Adipocyte (in vitro differentiated cells): ENCODE results near the gene TRIO.
A peak's percentile ranks its signal among the peaks of the same experiment; 100 is the strongest.

Experiments
- DNase-seq: peaks from one replicate; pipeline ENCODE4 v3.0.0-alpha.2; 2015; ENCODE audit warnings: low read depth
- H3K27me3 ChIP-seq: replicated peaks from 2 replicates; pipeline ENCODE4 v1.7.0; 2013; ENCODE audit warnings: mild to moderate bottlenecking, low read length, moderate library complexity; ENCODE audit not compliant: control insufficient read depth, insufficient read depth
- H3K36me3 ChIP-seq: 2 replicates; pipeline ENCODE4 v1.7.0; 2013; ENCODE audit warnings: low read length, mild to moderate bottlenecking, moderate library complexity; ENCODE audit not compliant: control insufficient read depth, insufficient read depth, severe bottlenecking
- H3K4me1 ChIP-seq: 2 replicates; pipeline ENCODE4 v1.7.0; 2013; ENCODE audit warnings: mild to moderate bottlenecking, low read length, moderate library complexity; ENCODE audit not compliant: control insufficient read depth, insufficient read depth
- H3K4me3 ChIP-seq: 2 replicates; pipeline ENCODE4 v1.7.0; 2013; ENCODE audit warnings: mild to moderate bottlenecking, low read length, moderate library complexity
- H3K9ac ChIP-seq: 2 replicates; pipeline ENCODE4 v1.7.0; 2013; ENCODE audit warnings: mild to moderate bottlenecking, low read length, moderate library complexity
- H3K9me3 ChIP-seq: 2 replicates; pipeline ENCODE4 v1.7.0; 2013; ENCODE audit warnings: mild to moderate bottlenecking, low read length, moderate library complexity; ENCODE audit not compliant: control insufficient read depth

Gene TRIO

GRCh38 chr5:14347522-14347921, 204.4 kb downstream of the TRIO start:
- Histone ChIP-seq H3K27me3 (no peaks in the 10 kb centered on the region), H3K4me1 (peaks cover 5% of the 10 kb centered on the region), H3K4me3 (no peak overlapping the region), H3K9me3 (no peaks in the 10 kb centered on the region), H3K9ac (no peak overlapping the region), H3K36me3 (peaks cover 77% of the 10 kb centered on the region)
- DNase-seq: no peak

GRCh38 chr5:14348142-14348541, 205.0 kb downstream of the TRIO start:
- H3K4me1 ChIP-seq: no peaks in the 10 kb centered on the region
- no peak overlapping the region for H3K9ac ChIP-seq
- H3K4me3 ChIP-seq: no peak overlapping the region
- H3K27me3 ChIP-seq: no peaks in the 10 kb centered on the region
- no peaks in the 10 kb centered on the region for H3K9me3 ChIP-seq
- DNase-seq: no peak
- H3K36me3 ChIP-seq: peaks cover 71% of the 10 kb centered on the region

GRCh38 chr5:14349029-14349428, 205.9 kb downstream of the TRIO start:
- Histone ChIP-seq H3K27me3 (no peaks in the 10 kb centered on the region), H3K36me3 (peaks cover 63% of the 10 kb centered on the region), H3K9ac (no peak overlapping the region), H3K4me3 (no peak overlapping the region), H3K4me1 (no peaks in the 10 kb centered on the region), H3K9me3 (no peaks in the 10 kb centered on the region)
- no peak for DNase-seq

GRCh38 chr5:14351086-14351661, 208.0 kb downstream of the TRIO start:
- H3K27me3 ChIP-seq: no peaks in the 10 kb centered on the region
- H3K36me3 ChIP-seq: peaks cover 63% of the 10 kb centered on the region
- H3K4me3 ChIP-seq: no peak overlapping the region
- no peak for DNase-seq
- H3K4me1 ChIP-seq: no peaks in the 10 kb centered on the region
- no peak overlapping the region for H3K9ac ChIP-seq
- no peaks in the 10 kb centered on the region for H3K9me3 ChIP-seq

- peak; percentile 84 for DNase-seq
- Histone ChIP-seq H3K36me3 (peaks cover 65% of the 10 kb centered on the region), H3K9ac (no peak overlapping the region), H3K9me3 (no peaks in the 10 kb centered on the region), H3K4me1 (no peaks in the 10 kb centered on the region), H3K4me3 (no peak overlapping the region), H3K27me3 (no peaks in the 10 kb centered on the region)
Observed at GRCh38 chr5:14351845-14352712, 208.9 kb downstream of the TRIO start.

GRCh38 chr5:14353726-14354474, 210.8 kb downstream of the TRIO start:
- no peaks in the 10 kb centered on the region for H3K4me1 ChIP-seq
- no peaks in the 10 kb centered on the region for H3K9me3 ChIP-seq
- DNase-seq: peak; percentile 15
- H3K27me3 ChIP-seq: no peaks in the 10 kb centered on the region
- H3K9ac ChIP-seq: no peak overlapping the region
- H3K36me3 ChIP-seq: peaks cover 66% of the 10 kb centered on the region
- no peak overlapping the region for H3K4me3 ChIP-seq

GRCh38 chr5:14355391-14355790, 212.2 kb downstream of the TRIO start:
- H3K36me3 ChIP-seq: peaks cover 71% of the 10 kb centered on the region
- peak; percentile 13 for DNase-seq

GRCh38 chr5:14356305-14356704, 213.2 kb downstream of the TRIO start:
- Histone ChIP-seq H3K36me3 (peaks cover 75% of the 10 kb centered on the region), H3K4me1 (no peaks in the 10 kb centered on the region), H3K9ac (no peak overlapping the region), H3K9me3 (no peaks in the 10 kb centered on the region), H3K4me3 (no peak overlapping the region), H3K27me3 (no peaks in the 10 kb centered on the region)
- DNase-seq: no peak

More at GRCh38 chr5:14355391-14355790, 212.2 kb downstream of the TRIO start:
- no peaks in the 10 kb centered on the region for H3K27me3 ChIP-seq
- no peaks in the 10 kb centered on the region for H3K9me3 ChIP-seq
- no peaks in the 10 kb centered on the region for H3K4me1 ChIP-seq
- no peak overlapping the region for H3K9ac ChIP-seq
- H3K4me3 ChIP-seq: no peak overlapping the region

- Histone ChIP-seq H3K9me3 (no peaks in the 10 kb centered on the region), H3K4me1 (no peaks in the 10 kb centered on the region), H3K27me3 (no peaks in the 10 kb centered on the region), H3K9ac (no peak overlapping the region), H3K4me3 (no peak overlapping the region), H3K36me3 (peaks cover 80% of the 10 kb centered on the region)
- DNase-seq: no peak
Observed at GRCh38 chr5:14357441-14357840, 214.3 kb downstream of the TRIO start.

- DNase-seq: no peak
- Histone ChIP-seq H3K27me3 (no peaks in the 10 kb centered on the region), H3K9me3 (no peaks in the 10 kb centered on the region), H3K36me3 (peaks cover 82% of the 10 kb centered on the region), H3K9ac (no peak overlapping the region), H3K4me1 (no peaks in the 10 kb centered on the region), H3K4me3 (no peak overlapping the region)
Observed at GRCh38 chr5:14357851-14358250, 214.7 kb downstream of the TRIO start.

- Histone ChIP-seq H3K4me3 (no peak overlapping the region), H3K27me3 (no peaks in the 10 kb centered on the region), H3K36me3 (peaks cover 87% of the 10 kb centered on the region), H3K4me1 (no peaks in the 10 kb centered on the region), H3K9me3 (no peaks in the 10 kb centered on the region), H3K9ac (no peak overlapping the region)
- DNase-seq: no peak
Observed at GRCh38 chr5:14358536-14358935, 215.4 kb downstream of the TRIO start.
